Activated gamma-delta T cell (primary cell): ENCODE results near the gene SIK2.
"Not testable (repeated sequence)": the region's sequence is repeated elsewhere in the genome, so short reads cannot be mapped to it uniquely, and the experiment has no call there.

Experiments used
- DNase-seq: peaks from one replicate; lab custom pipeline; 2025; lab: John Stamatoyannopoulos, UW

Gene SIK2

DNA sequence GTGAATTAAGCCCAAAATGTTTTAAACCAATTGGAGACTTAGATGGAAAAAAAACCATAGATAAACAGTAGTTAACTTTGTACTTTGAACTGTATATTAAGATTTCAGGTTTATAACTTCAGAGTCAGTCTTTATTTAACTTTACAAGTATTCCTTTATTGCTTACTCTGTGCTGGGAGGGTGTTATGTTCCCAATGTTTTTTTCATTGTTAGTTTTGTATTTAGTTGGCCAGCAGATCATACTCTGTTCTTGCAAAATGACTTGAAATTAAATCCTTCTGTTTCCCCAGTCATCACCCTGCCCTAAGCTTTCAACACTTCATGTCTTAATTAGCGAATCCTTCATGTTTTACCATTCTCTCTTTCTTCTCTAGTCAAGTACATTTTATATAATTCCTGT is 25.3 kb downstream of the SIK2 start:
- no peak for DNase-seq

DNA sequence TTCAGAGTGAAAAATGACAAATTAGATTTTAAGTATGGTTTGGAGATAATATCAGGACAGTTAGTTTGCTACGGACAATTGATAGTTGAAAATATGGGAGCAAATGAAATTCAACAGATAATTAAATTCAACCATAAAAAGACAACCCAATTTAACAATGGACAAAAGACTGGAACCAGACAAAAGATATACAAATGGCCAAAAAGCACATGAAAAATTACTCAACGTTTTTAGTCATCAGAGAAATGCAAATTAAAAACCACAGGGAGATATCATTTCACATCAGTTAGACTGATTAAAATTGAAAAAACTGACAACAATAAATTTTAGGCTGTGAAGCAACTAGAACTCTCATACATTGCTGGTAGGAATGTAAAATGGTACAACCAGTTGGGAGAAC is 27.2 kb downstream of the SIK2 start:
- DNase-seq: no peak

DNA sequence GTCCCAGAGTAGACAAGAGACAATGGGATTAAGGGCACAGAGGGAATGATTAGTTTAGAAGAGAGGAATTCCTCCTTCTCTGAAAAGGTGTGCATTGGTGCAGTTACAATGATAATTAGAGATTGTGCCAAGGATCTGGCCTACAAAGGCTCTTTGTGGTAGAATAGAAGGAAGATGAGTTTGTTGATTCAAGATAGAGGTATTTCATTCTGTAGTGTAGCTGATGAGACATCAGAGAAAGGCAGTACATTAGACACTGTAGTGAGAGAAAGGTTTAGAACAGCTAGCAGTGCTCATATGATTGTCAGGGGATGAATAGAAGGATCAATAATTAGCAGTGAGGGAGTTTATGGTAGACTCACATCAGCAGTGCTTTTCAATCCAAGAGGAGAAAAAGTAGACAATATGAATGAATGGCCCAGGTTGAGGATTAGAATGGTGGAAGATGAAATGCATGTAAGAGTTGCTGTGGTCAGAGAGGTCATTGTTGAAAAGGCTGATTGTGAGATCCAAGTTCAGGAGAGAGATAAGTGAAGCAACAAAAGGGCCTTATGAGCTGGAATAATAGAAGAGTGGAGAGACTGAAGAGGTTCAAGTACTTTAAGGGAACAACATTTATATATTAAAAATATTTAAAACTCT is 28.9 kb downstream of the SIK2 start:
- no peak for DNase-seq

DNA sequence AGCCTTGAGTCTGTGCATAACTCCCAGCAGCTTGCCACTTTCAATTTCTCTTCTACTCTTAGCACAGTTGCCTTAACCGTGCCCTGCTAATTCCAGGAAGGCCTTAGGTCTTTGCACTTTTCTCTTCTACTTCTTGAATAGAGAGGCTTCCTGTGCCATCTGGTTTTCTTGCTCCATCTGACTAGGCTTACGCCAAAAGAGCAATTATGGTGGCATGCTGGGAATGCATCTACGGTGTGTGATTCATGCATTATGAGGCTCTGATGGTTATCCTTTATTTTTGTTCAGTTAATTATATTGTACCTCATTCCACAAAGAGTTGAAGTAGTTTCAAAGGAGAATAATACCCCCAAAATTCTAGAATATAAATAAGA is 29.4 kb downstream of the SIK2 start:
- no peak for DNase-seq

DNA sequence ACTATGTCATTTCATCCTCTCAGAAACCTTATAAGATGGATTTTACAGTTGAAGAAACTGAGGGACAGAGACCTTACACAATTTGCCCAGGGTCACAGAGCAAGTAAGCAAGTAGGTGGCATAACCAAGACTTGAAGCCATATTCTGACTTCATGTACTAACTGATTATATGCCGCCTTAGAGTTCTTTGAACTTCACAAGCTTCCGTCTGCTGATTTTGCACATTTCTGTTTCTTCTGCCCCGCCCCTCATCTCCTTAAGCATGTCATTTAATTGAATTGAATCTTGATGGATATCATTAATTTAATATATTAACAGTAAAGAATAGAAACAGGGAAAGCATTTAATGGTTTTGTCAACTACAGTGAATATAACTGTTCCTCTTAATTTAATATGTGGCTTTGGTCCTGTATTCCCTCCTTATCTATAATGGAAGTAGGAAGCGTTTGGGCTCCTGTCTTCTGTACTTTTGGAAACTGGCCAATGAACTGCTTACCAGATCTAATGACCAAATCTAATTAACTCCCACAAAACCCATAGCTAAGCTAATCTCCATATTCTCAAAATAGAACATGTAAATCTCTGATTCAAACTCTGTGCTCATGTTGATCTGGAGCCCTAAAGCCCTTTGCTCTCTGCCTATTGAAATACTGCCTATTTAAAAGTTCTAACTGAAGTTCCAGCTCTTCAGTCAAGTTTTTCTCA is 30.4 kb downstream of the SIK2 start:
- no peak for DNase-seq

DNA sequence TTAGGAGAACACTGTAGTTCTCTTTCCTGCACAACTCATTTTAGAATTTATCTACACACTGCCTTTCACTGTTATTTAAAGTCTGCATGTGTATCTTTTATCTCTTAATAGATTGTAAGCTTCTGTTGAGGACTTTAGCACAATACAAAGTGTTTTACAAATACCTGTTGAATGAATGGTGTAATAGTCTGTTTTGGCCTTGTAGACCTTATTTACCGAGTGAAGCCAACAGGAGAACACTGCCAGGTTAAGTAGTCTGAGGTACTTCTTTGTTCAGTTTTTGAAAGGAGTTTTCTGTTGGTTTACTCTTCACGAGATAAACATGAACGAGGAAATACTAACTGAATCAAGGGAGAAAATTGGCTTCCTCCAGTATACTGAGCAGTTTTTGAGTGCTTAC is 31.0 kb downstream of the SIK2 start:
- no peak for DNase-seq

DNA sequence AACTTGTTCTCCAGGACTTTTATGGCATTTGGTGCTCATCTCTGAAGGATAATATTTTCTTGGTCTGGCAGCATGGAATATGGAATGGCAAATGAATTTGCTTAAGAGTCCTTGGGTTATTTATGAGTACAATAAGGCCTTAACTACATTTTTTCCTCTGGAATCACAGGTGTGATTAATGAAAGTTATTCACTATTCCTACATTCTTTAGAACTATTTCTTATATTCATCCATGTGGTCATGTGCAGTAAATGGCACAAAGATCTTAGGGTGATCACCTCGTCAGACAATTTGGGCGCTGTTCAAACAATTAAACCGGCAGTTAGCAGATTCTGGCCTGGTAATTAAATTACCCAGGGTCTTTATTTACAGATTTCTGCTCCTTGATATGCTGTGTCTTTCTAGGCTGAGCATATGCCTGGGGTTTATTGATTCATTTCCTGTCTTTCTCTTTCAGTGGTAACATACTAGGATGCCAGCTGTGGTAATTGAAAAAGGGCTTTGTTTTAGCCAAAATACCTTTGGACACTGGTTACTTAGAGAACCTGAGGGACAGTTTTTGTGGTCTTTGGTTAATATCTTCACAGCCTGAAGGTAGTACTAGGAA is 31.6 kb downstream of the SIK2 start:
- no peak for DNase-seq

DNA sequence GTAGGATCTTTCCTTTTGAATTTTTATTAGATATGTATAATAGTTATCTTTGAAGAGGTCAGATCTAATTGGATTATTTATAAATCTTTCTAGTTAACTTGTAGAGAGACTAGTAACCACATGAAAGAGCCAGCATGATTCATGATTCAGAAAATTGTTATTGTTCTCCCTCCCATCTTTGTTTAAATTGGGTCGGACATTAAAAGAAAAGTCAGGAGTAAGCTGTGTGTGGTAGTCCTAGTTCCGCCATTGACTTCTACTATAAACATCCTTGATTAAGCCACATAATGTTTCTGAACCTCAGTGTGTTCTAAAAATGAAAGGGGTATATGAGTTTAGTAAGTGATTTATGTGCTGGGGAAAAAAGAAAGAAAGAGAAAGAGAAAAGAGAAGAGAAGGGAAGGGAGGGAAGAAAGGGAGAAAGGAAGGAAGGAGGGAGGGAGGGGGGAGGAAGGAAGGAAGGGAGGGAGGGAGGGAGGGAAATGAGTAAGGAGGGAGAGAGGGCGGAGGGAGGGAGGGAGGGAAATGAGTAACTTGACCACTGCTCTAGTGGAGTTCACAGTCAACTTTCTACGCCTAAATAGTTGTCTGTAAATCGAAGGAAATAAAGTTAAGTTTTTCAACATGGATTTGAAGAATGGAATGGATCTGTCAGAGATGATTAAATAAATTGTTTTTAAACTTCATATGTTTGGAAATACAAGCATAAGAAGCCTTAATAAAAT is 32.9 kb downstream of the SIK2 start:
- DNase-seq: no peak

DNA sequence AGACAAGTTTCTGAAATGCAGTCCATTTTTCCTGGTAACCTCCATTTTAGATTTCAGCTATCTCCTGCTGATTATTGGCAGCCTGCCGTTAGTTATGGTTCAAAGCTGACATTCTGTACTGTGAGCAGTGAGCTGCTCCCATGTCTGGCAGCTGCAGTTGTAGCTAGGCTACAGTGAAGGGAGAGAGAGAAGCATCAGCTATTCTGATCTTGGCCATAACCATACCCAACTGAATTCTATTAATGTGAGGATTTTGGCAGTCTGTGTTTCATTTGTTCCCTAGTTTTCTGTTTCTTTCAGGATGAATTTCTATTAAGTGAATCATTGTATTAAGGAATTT is 33.4 kb downstream of the SIK2 start:
- no peak for DNase-seq

DNA sequence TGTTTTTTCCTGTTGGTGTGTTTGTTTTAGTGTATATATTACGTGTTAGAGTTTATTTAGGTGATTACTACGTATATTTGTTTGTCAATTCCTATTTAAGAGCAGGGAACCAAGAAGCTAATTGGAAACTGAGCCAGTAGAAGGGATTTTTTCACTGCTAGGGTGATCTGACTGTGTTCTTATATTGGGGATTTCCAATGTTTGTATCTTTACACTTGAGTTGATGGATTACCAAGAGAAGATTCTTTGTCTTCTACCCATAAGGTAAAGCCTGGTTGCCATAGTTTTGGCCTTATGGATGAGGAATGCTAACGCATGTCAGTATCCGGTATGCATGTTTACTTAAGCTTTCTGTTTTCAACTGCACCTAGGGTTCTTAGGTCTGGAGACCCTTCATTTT is 35.6 kb downstream of the SIK2 start:
- DNase-seq: no peak

DNA sequence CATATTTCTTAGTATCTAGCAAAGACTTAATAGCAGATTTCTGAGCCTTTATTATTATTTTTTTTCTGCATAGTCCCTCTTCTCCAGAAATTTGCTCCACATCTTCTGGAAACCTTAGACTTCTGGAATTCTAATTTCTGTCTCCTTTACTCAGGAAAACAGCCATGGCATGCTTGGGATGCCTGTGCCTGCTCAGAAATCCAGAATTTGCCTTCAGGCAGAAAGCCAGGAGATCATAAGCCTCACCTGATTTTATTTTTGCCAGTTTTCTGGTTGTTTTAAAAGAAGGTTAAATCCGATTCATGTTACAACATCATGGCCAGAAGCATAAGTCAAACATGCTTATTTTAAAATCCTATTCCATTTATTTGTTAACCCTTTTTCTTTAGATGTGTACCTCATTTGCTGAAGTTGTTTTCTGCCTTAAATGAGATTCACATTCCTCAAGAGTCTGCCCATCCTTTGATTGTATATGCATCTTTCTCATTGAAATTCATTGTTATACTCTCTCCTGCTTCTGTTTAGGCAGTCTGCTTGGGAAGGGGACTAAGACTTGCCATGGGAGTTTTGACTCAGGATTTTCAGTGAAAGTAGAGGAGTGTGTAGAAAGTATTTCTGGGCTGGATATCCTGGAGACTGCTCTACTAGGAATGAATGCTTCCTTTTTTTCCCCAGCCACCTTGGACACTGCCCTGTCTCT is 37.1 kb downstream of the SIK2 start:
- DNase-seq: no peak

DNA sequence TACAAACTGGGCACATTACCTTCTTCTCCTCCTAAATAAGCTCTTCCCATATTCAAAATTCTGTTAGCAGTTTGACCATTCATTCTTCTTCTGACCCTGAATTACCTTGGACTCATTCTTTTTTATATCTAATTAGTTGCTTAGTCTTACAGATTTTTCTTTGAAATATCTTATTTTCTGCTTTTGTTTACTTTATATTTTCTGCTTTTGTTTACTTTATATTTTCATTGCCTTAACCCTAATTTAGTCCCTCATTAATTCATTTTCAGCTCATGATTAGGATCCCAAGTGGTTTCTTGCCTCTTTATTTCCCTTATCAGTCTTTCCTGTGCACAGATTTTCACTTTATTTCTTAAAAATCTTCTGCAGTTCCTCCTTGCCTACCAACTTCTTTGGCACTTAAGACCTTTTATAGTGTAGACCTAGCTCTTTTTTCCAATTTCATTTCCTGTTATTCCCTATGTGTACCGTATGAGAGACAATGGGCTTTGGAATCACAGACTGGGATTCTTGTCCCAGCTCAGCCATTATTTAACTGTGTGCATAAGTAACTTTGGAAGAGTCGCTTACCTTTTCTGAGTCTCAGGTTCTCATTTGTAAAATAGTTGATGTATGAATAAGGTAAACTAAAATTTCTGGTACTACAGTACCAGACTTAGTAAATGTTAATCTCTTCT is 39.2 kb downstream of the SIK2 start:
- no peak for DNase-seq

DNA sequence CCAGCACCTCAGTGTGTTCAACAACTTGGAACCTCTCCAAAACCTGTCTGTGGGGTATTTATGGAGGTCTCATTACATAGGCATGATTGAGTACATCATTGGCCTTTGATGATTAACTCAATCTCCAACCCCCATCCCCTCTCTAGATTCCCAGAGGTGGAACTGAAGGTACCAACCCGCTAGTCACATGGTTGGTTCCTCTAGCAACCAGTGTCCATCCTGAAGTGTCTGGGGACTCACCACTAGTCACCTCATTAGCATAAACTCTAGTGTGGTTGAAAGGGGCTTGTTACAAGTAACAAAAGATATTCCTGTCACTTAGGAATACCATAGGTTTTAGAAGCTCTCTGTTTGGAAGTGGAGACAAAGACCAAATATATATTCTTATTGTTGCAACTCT is 40.3 kb downstream of the SIK2 start:
- DNase-seq: no peak

DNA sequence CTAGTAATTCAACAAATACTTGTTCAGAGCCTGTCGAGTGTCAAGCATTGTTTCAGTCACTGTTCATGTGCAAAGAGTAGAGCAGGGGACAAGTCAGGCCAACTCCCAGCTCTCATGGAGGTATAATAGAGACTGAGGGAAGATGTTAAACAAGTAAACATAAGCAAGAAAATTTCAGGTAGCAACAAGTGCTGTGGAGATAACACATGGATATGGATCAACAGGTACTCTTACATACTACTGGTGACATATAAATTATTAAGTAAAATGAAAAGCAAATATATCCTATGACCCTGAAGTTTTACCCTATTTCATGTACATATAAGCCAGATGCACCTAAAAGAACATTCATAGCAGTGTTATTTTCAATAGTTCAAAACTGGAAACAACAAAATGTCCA is 42.7 kb downstream of the SIK2 start:
- DNase-seq: no peak

DNA sequence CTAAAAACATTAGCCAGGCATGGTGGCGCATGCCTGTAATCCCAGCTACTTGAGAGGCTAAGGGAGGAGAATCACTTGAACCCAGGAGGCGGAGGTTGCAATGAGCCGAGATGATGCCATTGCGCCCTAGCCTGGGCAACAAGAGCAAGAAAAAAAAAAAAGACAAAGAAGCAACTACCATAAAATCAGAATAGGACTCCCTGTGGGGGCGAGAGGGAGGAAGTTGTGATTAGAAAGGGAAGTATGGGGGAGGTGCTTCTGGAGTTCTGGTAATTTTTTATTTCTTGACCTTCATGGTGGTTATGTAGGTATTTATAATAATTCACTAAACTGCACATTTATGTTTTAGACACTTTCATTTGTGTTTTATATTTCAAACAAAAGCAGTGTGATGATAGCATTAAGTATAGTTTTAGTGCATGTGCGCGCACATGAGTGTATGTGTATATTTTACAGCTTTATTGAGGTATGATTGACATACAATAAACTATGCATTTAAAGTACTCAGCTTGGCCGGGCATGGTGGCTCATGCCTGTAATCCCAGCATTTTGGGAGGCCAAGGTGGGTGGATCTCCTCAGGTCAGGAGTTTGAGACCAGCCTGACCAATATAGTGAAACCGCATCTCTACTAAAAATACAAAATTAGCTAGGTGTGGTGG is 43.5 kb downstream of the SIK2 start:
- DNase-seq: no peak

DNA sequence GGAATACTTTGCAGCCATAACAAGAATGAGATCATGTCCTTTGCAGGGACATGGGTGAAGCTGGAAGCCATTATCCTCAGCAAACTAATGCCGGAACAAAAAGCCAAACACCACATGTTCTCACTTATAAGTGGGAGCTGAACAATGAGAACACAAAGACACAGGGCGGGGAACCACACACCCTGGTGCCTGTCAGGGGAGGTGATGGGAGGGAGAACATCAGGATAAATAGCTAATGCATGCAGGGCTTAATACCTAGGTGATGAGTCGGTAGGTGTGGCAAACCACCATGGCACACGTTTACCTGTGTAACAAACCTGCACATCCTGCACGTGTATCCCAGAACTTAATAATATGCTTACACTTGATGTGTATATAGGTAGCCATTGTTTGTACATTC is 49.1 kb downstream of the SIK2 start:
- not testable (repeated sequence) for DNase-seq

DNA sequence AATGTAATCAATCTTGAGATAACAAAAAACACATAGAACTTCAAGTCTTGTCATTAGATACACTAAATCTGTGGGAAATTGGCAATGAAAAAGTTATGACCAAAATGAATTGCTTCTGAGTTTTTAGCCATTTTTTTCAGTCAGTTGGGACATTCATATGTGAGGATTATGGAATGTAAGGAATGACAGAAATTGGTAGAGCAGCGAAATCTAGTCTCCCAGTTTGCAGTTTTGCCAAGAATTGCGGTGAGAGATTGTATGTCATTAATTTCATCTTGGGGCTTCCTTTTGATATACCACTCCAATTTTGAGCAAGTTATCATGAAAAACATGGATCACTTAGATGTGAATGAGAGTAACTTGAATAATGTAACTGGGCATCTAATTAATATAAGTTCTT is 49.9 kb downstream of the SIK2 start:
- DNase-seq: no peak

DNA sequence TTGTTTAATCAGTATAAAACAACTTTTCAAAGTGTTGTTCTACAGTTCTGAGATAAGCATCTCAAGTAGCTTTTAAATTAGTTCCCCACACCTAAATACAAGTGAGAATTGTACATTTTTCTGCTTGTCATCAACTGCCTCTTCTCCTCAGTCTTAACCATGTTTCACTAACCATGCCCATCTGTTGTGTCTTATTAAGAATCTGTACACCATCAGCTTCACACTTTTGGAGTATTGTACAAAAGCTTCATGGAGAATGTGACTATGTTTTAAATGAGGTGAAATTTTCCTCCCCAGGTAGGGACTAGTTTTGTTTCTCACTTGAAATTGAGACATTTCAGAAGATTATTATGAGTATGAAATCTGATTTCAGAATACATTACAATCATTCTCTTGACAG is 52.4 kb downstream of the SIK2 start:
- no peak for DNase-seq

DNA sequence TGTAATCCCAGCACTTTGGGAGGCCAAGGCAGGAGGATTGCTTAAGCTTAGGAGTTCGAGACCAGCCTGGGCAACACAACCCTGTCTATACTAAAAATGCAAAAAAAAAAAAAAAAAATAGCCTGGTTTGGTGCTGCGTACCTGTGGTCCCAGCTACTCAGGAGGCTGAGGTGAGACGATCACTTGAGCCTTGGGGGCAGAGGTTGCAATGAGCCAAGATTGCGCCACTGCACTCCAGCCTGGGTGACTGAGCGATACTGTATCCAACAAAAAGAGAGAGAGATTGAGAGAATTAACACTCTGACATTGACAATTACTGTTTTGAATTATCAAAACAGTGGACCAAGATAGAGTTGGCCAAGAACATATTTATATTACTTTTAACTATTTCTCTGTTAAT is 53.7 kb downstream of the SIK2 start:
- no peak for DNase-seq

DNA sequence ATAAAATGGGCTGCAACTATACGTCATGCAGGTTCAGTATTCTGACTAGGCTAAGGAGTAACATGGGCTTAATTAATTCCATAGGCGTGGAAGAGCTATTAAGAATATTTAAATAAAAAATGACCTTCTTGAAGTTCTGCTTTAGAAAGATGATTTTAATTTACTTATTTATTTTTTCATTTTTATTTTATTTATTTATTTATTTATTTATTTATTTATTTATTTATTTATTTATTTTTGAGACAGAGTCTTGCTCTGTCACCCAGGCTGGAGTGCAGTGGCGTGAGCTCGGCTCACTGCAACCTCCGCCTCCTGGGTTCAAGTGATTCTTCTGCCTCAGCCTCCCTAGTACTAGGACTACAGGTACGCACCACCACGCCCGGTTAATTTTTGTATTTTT is 55.7 kb downstream of the SIK2 start:
- DNase-seq: not testable (repeated sequence)

DNA sequence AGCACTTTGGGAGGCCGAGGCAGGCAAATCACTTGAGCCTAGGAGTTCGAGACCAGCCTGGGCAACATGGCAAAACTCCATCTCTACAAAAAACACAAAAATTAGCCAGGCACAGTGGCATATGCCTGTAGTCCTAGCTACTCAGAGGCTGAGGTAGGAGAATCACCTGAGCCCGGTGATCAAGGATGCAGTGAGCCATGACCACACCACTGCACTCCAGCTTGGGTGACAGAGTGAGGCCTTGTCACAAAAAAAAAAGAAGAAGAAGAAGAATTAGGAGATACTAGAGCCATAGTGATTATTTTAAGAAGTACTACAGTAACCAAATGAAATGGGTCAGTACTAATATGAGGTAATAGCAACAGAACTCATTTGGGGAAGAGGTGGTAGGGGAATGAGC is 56.2 kb downstream of the SIK2 start:
- not testable (repeated sequence) for DNase-seq
